Measurements from ENCODE around the gene SAMHD1.
A peak's percentile ranks its signal among the peaks of the same experiment; 100 is the strongest.
"Not testable (repeated sequence)": the region's sequence is repeated elsewhere in the genome, so short reads cannot be mapped to it uniquely, and the experiment has no call there.

The SAMHD1 gene

DNA sequence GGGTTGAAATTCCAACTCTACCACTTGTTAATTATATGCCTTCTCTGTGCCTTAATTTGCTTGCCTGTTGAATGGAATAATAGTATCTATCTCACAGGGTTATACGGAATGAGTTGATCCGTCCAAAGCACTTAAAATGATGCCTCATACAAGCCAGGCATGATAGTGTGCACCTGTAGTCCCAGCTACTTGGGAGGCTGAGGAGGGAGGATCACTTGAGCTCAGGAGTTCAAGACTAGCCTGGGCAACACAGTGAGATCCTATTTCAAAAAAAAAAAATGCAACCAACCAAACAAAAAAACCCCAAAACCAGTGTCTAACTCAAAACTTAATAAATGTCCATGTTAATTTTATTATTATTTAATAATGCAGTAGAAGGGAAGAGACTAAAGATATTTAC lies 35.3 kb downstream of the SAMHD1 start:
- DNase-seq (ENCODE audit: low read depth in 2 of 2), result no peak

DNA sequence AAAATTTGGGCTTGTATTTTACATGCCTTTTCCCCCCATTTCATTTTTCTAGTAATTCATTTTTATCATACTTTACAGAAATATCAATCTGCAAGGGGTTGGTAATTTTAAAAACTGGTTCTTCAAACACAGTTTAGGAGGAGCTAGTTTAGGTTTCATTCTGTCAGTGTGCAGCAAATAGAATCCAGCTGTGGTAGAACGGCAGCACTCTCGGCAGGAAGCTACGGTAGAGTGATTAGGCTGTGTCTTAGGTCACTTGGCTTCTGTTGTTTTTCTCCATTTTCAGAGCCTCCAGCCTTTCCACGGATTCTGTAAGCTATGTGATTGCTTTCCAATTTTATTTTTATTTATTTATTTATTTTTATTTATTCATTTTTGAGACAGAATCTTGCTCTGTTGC lies 42.9 kb downstream of the SAMHD1 start:
- no peak for DNase-seq (ENCODE audit: low read depth in 2 of 2)

DNA sequence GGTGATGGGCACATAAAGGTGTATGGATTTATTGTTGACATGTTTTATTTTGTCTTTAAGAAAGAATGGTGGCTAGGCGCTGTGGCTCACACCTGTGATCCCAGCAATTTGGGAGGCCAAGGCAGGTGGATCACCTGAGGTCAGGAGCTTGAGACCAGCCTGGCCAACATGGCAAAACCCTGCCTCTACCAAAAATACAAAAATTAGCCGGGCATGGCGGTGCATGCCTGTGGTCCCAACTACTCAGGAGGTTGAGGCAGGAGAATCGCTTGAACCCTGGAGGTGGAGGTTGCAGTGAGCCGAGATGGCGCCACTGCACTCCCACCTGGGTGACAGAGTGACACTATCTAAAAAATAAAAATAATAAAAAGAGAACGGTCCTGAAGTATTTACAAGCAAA lies 45.4 kb downstream of the SAMHD1 start:
- DNase-seq (ENCODE audit: low read depth in 2 of 2), result not testable (repeated sequence)

DNA sequence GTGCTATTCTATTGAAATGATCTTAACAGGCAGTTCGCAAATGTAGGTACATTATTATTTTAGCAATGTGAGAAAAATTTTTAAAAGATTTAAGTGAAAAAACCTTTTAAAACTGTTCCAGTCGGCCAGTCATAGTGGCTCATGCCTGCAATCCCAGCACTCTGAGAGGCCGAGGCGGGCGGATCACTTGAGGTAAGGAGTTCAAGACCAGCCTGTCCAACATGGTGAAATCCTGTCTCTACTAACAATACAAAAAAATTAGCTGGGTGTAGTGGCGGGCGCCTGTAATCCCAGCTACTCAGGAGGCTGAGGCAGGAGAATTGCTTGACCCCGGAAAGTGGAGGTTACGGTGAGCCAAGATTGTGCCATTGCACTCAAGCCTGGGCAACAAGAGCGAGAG lies 45.9 kb downstream of the SAMHD1 start:
- DNase-seq (ENCODE audit: low read depth in 2 of 2), result not testable (repeated sequence)

DNA sequence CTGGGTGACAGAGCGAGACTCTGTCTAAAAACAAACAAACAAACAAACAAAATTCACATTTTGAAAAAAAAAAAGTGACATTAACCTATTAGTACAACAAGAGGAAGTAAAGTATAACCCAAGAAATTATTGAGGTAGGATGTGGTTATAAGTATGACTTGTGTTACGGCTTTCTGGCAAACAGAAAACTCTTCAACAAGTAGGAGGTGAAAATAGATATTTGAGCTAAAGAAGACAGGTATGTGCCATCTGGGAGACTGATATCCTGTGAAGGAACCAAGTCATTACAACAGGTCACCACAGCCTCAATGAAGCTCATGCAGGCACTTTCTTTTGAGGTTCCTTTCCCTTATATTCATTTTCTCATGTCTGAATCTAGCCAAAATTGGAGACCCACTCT lies 46.8 kb downstream of the SAMHD1 start:
- DNase-seq (ENCODE audit: low read depth in 2 of 2), result no peak

DNA sequence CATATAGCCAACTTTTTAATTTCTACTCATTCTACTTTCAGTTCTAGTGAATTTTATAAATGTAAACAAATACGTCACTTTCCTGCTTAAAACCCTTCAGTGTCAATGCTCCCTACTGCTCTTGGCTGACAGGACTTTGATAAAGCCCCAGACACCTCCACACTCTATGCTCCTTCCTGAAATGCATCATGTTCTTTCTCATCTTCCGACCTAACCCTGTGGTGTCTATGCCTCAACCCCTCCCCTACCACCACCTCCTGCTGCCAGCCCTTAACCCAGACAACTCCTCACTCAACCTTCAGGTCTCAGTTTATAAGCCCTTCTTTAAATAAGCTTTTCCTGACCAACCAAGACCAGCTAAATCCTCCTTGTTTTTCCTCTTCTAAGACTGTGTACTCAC lies 56.5 kb downstream of the SAMHD1 start:
- no peak for DNase-seq (ENCODE audit: low read depth in 2 of 2)

DNA sequence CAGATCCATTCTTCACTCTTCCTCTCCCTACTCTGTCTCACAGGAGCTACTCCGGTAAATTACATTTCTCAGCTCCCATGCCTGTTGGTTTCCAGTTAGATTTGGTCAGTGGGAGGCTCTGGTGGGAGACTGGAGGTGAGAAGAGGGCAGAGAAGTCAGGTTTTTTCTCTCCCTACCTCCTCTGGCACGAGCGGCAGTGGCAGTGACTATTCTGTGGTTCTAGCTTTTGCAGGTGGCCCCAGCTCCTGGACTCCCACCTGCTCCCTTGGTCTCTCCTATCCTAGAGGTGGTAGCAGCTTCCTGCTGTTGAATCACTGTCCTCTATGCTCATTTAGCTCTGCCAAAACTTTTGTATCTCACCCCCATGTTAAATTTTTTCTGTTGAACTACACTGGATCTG lies 57.7 kb downstream of the SAMHD1 start:
- no peak for DNase-seq (ENCODE audit: low read depth in 2 of 2)

DNA sequence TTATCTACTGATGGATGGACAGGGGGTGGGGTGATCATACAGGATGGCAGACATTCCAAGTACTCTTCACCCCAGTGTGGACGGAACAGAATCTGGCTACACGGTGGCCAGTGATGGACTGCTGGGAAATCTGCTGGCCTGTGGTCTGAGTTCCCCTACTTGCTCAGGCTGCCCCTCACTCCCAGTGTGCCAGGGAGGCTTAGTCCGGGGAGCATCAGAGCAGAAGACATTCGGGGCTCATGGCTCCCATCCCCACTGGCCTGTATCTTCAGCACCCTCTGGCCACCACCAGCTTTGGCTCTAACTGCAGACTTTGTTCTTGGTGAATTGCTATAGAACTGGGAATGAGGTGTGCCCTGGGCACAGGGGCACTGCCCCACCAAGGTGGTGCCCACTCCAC lies 60.3 kb downstream of the SAMHD1 start:
- DNase-seq (ENCODE audit: low read depth in 2 of 2), result no peak

DNA sequence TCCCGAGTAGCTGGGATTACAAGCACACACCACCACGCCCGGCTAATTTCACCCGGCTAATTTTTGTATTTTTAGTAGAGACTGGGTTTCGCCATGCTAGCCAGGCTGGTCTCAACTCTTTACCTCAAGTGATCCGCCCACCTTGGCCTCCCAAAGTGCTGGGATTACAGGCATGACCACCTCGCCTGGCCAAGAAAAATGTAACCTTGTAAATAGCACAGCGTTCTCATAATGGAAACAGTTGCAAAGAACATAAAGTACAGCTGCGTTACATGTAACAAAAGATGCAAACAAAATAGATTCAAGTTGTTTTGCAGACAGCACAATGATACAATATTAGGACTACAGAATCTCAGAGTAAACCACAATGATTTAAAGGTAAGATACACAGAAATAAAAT lies 60.9 kb downstream of the SAMHD1 start:
- DNase-seq (ENCODE audit: low read depth in 2 of 2), result no peak

DNA sequence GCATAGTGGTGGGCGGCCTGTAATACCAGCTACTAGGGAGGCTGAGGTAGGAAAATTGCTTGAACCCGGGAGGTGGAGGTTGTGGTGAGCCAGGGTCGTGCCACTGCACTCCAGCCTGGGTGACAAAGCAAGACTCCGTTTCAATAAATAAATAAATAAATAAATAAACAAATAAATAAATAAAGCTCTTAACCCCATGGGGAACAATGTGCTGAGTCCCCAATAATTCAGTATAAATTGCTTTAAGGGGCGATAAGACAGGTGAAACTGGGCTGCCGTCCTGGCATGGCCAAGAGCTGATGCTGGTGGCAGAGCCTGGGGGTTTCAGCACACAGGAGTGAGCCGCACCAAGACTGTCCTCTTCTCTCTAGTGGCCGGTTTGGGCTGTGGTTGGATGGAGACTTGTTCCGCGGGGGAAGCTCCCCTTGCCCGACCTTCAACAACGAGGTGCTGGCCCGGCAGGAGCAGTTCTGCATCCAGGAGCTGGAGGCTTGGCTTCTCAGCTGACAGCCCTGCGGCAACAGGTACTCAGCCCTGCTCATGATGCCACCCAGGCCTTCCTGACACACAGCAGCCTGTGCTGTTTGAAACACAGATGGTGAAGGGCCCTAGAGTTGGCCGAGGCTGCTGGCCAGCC lies 62.5 kb downstream of the SAMHD1 start:
- DNase-seq (ENCODE audit: low read depth in 2 of 2), result no peak

DNA sequence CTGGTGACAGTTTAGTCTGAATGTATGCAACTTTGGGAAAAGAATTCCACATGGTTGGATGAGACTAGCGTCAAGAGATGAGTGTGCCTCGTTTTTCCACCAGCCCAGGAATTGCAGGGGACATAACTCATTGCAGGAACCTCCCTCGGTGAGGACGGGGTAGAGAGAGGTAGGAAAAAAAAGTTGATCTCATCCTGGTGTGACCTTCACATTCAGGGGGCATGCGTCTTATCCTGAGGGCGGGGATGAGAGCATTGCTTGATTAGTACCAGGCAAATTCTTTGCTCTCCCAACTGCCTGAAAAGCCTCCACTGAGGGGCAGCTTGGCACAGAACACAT lies 63.8 kb downstream of the SAMHD1 start:
- DNase-seq (ENCODE audit: low read depth in 2 of 2), result no peak

DNA sequence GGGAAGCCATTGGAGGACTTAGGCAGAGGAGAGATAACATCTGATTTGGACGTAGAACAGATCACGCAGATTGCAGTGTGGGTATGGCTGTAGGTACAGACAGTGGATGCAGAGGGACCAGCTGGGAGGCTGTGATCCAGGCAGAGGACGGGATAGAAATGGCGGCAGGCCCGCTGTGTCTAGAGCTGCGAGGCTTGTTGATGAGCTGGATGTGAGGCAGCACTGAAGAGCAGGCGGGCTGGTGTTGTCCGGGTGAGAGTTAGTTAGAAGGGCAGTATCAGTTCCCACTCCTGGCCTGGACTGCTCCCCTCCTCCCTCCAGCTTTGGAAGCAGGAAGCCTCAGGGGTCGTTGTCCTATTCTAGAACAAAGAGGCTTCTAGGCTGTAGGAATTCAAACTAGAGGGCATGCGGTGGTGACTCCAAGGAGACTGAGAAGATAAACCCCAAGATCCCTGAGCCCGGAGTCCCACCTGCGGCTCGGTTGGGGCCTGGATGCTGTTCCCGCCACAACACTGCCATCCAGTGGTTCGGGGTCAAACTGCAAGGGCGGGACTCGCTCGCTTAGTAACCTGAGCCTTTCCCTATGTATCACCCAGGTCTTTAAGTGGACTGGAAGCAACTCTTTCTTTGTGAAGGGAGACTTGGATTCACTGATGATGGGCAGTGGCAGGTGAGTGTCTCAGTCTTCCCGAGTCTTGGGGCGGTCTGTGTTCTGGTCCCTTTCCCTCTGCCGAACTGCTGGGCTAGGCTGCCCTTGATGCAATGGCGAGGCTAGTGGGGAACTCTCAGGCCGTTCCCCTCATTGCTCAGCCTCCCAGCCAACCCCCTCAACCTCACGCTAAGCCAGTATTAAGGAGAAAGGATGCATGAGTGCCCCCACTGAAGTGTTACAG lies 64.4 kb downstream of the SAMHD1 start:
- DNase-seq (ENCODE audit: low read depth in 2 of 2), result peak; percentile 67 to 84

DNA sequence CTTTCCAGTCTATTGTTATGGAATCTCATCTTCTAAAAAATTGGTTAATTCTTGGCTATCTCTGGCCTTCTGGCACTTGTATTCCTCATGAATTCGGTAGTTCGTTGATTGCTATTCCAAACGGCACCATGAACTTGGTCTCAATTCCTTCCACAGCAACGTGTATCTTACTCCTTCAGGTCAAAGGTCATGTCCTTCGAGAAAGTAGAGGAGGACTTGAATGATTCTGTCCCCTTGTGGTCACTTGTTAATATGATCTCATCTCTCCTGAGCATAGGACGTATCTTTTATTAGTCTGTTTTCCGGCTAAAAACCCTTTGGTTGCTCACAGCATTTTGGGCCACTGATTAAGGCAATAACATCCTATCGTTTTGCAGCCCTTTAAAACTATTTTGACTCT lies 66.2 kb downstream of the SAMHD1 start:
- no peak for DNase-seq (ENCODE audit: low read depth in 2 of 2)

DNA sequence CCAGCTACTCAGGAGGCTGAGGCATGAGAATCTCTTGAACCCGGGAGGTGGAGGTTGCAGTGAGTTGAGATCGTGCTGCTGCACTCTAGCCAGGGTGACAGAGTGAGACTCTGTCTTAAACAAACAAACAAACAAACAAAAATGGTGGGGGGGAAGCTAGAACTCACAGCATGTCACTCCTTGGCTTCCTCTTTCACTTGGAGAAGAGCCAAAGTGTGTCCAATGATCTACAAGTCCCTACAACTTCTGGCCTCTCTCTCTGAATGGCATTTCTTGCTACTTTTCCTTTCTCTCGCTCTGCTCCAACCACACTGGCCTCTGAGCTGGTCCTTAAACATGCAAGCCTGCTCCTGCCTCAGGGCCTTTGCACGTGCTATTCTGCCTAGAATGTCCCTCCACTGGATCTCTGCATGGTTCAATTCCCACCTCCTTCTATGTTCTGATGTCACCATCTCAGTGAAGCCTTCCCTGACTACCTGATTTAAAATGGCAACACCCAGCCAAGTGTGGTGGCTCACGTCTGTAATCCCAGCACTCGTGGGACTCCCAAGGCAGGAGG lies 67.5 kb downstream of the SAMHD1 start:
- DNase-seq (ENCODE audit: low read depth in 2 of 2), result no peak

DNA sequence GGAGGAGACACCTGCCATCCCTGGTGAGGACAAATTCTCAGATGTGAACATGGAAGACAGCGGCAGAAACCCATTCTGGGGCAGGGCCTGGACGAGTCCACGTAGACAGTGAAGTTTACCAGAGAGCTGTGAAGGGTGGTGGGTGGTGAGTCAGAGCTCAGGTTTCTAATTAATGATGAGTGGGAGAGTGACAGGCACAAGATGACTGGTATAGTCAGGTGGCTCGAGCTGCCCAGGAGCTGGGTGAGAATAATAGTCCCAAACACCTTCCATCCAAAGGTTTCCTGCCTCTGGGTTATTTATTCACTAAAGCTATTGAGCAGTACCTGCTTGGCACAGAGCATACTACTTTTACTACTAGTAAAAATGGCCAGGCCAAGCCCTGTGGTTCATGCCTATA lies 69.6 kb downstream of the SAMHD1 start:
- no peak for DNase-seq (ENCODE audit: low read depth in 2 of 2)

DNA sequence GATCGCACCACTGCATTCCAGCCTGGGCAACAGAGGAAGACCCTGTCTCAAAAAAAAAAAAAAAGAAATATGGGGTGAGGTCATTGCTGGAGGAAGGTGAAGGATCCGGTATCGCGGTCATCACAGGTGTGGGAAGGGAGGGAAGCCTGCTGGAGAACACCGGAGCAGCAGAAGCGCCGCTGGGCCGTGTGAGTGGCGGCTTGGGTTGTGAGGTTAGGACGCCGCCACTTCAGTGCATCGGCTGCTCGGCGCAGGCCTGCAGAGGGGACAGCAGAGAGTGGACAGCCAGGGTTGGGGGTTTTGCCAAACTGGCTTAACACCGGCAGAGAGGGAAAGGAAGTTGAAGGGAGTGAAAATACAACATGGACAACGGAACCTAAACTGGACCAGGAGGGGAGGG lies 70.2 kb downstream of the SAMHD1 start:
- DNase-seq (ENCODE audit: low read depth in 2 of 2), result no peak

DNA sequence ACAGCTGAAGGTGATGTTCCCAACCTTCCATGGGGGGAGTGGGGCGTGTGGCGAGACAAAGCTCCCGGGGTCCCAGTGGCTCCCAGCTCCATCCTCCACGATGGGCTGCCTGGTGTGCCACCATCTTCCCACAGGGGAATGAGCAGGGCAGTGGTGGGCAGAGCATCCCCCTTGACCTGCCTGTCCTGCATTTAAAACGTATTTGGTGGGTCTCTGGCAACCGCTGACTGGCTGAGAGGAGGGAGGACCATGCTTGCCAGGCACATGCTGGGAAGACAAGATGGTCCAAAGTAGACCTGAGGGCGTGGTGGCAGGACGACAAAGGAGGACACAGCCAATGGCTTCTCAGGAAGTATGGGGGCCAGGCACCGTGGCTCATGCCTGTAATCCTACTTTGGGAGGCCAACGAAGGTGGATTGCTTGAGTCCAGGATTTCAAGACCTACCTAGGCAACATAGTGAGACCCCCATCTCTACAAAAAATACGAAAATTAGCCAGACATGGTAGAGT lies 70.7 kb downstream of the SAMHD1 start:
- DNase-seq (ENCODE audit: low read depth in 2 of 2), result no peak

DNA sequence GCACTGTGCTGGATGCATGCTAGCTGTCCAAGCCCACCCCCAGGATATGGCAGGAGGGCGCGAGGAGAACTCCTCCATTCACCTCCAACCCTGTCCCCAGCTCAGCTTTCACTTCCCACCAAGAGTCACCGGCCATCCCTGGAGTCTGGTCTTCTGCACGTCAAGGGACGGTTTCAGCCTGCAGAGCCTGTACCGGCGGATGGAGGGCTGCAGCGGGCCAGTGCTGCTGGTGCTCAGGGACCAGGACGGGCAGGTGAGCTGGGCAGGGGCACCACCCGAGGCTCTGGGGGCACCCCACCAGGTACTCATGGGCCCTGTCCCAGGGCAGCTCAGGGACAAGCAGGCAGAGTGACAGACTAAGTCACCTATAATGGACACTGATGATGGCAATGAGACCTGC lies 72.6 kb downstream of the SAMHD1 start:
- DNase-seq (ENCODE audit: low read depth in 2 of 2), result no peak

DNA sequence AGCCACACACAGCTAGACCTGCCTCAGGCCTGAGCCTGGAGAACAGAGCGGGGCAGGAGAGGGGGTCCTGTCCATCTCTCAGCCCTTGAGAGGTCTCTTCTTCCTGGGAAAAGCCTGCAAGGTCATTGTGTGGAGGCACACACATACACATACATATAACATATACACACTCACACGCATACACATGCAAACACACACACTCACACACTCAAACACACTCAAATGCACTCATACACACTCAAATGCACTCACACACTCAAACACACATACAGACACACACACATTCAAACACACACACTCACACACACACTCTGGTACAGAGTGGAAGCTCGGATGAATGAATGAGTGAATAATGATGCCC lies 75.1 kb downstream of the SAMHD1 start:
- no peak for DNase-seq (ENCODE audit: low read depth in 2 of 2)

DNA sequence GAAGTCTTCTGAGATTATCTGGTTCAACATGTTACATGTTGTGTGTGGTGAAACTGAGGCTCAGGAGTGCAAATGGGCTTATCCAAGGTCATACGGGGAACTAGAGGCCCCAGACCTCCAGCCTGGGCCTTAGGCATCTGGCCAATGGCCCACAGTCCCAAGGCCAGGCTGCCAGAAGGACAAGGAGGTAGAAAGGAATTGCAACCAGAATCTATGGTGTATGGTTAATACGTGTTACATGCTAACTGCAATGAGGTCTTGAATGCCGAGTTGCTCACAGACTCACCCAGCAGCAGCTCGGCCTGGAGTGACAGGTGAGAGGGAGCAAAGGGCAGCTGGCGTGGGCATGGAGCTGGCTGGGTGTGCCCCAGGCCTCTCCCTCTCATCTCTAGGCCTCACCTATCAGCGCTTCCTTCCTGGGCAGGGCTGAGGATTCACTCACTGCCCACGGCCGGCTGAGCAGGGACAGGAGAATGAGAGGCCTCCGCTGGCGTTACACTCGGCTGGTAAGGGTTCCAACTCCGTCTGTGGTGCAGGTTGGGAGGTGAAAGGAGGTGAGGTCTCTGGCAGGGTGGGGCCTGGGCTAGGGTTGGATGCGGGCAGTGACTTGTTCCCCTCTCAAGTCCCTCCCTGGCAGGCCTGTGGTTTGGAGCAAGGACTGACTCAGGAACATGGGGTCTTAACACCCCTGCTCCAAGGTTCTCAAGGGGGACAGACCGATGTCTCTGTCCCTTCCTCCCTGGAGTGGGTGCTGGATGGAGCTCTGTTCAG lies 75.6 kb downstream of the SAMHD1 start, which contains the start of gene TLDC2:
TSS of gene TLDC2 (plus strand) at position 437 of the 771 bp plus-strand sequence. CDS start at position 474, 37 bp downstream.
- no peak for DNase-seq (ENCODE audit: low read depth in 2 of 2)

DNA sequence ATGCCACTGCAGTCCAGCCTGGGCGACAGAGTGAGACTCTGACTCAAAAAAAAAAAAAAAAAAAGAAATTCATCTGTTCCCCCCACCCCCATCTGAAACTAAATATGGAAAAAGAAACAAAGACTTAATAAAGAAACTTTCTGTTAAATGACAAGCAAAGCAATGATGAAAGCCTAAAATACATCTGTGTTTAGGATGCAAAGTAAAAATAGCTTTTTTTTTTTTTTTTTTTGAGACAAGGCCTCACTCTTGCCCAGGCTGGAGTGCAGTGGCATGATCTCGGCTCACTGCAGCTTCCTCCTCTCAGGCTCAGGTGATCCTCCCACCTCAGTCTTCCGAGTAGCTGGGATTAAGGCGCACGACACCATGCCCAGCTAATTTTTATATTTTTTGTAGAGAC lies 76.4 kb downstream of the SAMHD1 start:
- DNase-seq (ENCODE audit: low read depth in 2 of 2), result not testable (repeated sequence)

DNA sequence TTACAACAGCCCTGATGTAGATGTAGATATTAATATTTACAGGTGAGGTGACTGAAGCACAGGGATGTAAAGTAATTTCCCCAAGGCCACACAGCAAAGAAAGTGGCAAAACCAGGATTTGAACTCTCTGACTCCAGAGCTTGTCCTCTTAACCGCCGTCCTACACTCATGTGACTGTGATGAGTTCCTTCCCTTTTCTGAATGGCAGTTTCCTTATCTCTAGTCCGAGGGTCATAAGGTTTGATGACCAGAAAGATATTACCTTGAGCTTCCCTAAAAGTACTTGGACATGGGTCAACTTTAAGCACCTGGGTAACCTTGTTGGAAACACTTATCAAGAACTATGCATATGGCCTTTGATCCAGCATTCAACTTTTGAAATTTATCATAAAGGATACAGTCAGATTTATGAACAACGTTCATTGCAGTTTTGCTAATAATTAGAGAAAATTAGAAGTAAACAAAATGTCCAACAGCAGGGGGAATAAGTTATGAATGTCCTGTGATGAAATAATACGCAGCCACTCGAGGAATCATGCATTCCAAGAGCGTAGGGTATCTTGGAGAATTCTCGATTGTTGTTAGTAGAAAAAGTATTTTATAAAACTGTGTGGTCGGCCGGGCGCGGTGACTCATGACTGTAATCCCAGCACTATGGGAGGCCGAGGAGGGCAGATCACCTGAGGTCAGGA lies 77.9 kb downstream of the SAMHD1 start:
- no peak for DNase-seq (ENCODE audit: low read depth in 2 of 2)
